ENCODE results near the gene GLT6D1.

DNA sequence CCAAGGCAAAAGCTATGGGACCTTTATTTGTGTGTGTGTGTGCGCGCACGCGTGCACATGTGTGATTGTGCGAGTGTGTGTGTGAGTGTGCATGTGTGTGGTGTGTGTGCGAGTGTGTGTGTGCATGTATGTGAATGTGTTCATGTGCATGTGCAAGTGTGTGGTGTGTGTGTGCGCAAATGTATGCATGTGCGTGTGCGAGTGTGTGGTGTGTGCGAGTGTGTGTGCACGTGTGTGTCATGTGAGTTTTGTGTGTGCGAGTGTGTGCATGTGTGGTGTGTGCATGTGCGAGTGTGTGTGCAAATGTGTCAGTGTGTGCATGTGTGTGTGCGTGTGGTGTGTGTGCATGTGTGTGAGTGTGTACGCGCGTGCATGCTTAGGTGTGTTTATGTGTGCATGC, 11.1 kb upstream of the GLT6D1 start:
- TF ChIP-seq, protein P1, sequence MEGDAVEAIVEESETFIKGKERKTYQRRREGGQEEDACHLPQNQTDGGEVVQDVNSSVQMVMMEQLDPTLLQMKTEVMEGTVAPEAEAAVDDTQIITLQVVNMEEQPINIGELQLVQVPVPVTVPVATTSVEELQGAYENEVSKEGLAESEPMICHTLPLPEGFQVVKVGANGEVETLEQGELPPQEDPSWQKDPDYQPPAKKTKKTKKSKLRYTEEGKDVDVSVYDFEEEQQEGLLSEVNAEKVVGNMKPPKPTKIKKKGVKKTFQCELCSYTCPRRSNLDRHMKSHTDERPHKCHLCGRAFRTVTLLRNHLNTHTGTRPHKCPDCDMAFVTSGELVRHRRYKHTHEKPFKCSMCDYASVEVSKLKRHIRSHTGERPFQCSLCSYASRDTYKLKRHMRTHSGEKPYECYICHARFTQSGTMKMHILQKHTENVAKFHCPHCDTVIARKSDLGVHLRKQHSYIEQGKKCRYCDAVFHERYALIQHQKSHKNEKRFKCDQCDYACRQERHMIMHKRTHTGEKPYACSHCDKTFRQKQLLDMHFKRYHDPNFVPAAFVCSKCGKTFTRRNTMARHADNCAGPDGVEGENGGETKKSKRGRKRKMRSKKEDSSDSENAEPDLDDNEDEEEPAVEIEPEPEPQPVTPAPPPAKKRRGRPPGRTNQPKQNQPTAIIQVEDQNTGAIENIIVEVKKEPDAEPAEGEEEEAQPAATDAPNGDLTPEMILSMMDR (IDR thresholded peaks at IDR 0.05; ENCODE audit: extremely low read depth in 1 of 2, insufficient read depth in 1 of 2, low read depth in 1 of 2, low read length in 2 of 2) = no peak
- TF ChIP-seq POLR2A (IDR thresholded peaks at IDR 0.05; ENCODE audit: low read depth, low read length) (no peak), EZH2 (IDR thresholded peaks at IDR 0.05; ENCODE audit: borderline replicate concordance, low read depth, low read length, severe bottlenecking) (no peak), POLR2AphosphoS5 (IDR thresholded peaks at IDR 0.05; ENCODE audit: insufficient read depth, low read depth, low read length) (no peak), FOS (IDR thresholded peaks at IDR 0.05; ENCODE audit: borderline replicate concordance, insufficient read depth, low read length) (no peak), JUN (IDR thresholded peaks at IDR 0.05; ENCODE audit: borderline replicate concordance, insufficient read depth, insufficient read length, low read depth) (no peak)
